ENCODE data around the gene SMG9. TPM values are rescaled to one million over a fixed set of nuclear protein-coding genes. Genes with fewer than 3 reads are reported as not detected.

SMG9 gene
- total and polyA plus RNA-seq, 2 donors (not counting 1 experiment from before 2014, with no cell fraction given): 6.0 to 6.1 TPM

GRCh38 chr19:43783636-43784035 is 28.9 kb upstream of the SMG9 start:
- no peak overlapping the region for H3K27ac ChIP-seq (ENCODE audit: insufficient read depth, low read length)
- H3K9me3 ChIP-seq (ENCODE audit: control insufficient read depth, insufficient read depth, low read depth, low read length): no peaks in the 10 kb centered on the region
- no peak for DNase-seq (ENCODE audit: low read depth in 2 of 2)
- H3K36me3 ChIP-seq (ENCODE audit: control insufficient read depth, insufficient read depth, low read length): no peaks in the 10 kb centered on the region
- TF ChIP-seq EZH2 (IDR thresholded peaks at IDR 0.05; ENCODE audit: low read length, missing control alignments): no peak
- no peak for TF ChIP-seq CTCF (conservative IDR thresholded peaks at IDR 0.05 in 1 of 2, IDR thresholded peaks at IDR 0.05 in 1 of 2; ENCODE audit: low read depth in 1 of 2, low read length in 2 of 2)
- H2AFZ ChIP-seq (ENCODE audit: low read length): no peak overlapping the region
- H3K9ac ChIP-seq (ENCODE audit: insufficient read depth, low read length): no peak overlapping the region
- peaks cover 17% of the 10 kb centered on the region for H3K4me1 ChIP-seq (ENCODE audit: control insufficient read depth, extremely low read depth, insufficient read depth, low read length)
- H3K79me2 ChIP-seq (ENCODE audit: control insufficient read depth, insufficient read depth, low read length): no peaks in the 10 kb centered on the region
- no peak overlapping the region for H3K4me2 ChIP-seq (ENCODE audit: extremely low read depth, insufficient read depth, low read length)
- no peaks in the 10 kb centered on the region for H4K20me1 ChIP-seq (ENCODE audit: control insufficient read depth, extremely low read depth, insufficient read depth, low read length)
- H3K27me3 ChIP-seq (ENCODE audit: control insufficient read depth, insufficient read depth, low read length): no peaks in the 10 kb centered on the region
- no peak overlapping the region for H3K4me3 ChIP-seq (replicated peaks in 1 of 4; ENCODE audit: control extremely low read depth in 1 of 4, insufficient read depth in 1 of 4, low read depth in 3 of 4, low read length in 4 of 4)

DNA sequence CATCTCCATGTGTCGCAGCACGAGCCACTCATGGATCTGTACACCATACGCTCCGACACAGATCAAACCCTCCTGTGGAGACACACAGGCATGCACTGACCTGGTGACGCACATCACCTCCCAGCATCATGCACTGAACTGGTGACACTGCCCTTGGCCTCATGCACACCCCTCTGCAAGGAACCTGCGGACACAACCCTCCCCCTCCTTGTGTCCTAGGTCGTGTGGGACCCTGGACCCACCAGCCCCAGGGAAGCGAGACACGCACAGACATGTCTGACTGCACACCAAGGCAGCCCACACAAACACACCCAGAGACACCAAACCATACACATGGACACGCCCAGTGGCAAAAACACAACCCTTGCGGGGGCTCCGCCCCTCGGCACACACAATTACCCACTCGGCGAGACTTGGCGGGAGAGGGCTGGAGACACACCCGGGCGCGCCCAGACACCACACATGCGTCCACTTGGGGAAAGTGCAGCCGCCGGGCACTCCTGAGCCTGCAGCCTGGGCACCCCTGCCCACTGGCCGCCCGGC is 28.0 kb upstream of the SMG9 start:
- H3K9me3 ChIP-seq (ENCODE audit: control insufficient read depth, insufficient read depth, low read depth, low read length): no peaks in the 10 kb centered on the region
- no peaks in the 10 kb centered on the region for H3K79me2 ChIP-seq (ENCODE audit: control insufficient read depth, insufficient read depth, low read length)
- no peak overlapping the region for H3K9ac ChIP-seq (ENCODE audit: insufficient read depth, low read length)
- H2AFZ ChIP-seq (ENCODE audit: low read length): no peak overlapping the region
- no peak overlapping the region for H3K4me3 ChIP-seq (replicated peaks in 1 of 4; ENCODE audit: control extremely low read depth in 1 of 4, insufficient read depth in 1 of 4, low read depth in 3 of 4, low read length in 4 of 4)
- TF ChIP-seq EZH2 (IDR thresholded peaks at IDR 0.05; ENCODE audit: low read length, missing control alignments) (no peak), CTCF (conservative IDR thresholded peaks at IDR 0.05 in 1 of 2, IDR thresholded peaks at IDR 0.05 in 1 of 2; ENCODE audit: low read depth in 1 of 2, low read length in 2 of 2) (no peak)
- no peak for DNase-seq (ENCODE audit: low read depth in 2 of 2)
- H3K27ac ChIP-seq (ENCODE audit: insufficient read depth, low read length): no peak overlapping the region
- peaks cover 17% of the 10 kb centered on the region for H3K4me1 ChIP-seq (ENCODE audit: control insufficient read depth, extremely low read depth, insufficient read depth, low read length)
- no peaks in the 10 kb centered on the region for H4K20me1 ChIP-seq (ENCODE audit: control insufficient read depth, extremely low read depth, insufficient read depth, low read length)
- H3K4me2 ChIP-seq (ENCODE audit: extremely low read depth, insufficient read depth, low read length): no peak overlapping the region
- H3K27me3 ChIP-seq (ENCODE audit: control insufficient read depth, insufficient read depth, low read length): no peaks in the 10 kb centered on the region
- no peaks in the 10 kb centered on the region for H3K36me3 ChIP-seq (ENCODE audit: control insufficient read depth, insufficient read depth, low read length)

- no peaks in the 10 kb centered on the region for H4K20me1 ChIP-seq (ENCODE audit: control insufficient read depth, extremely low read depth, insufficient read depth, low read length)
- no peak for DNase-seq (ENCODE audit: low read depth in 2 of 2)
Observed at GRCh38 chr19:43782311-43782660, 27.5 kb upstream of the SMG9 start.

More at GRCh38 chr19:43782311-43782660, 27.5 kb upstream of the SMG9 start:
- no peak overlapping the region for H2AFZ ChIP-seq (ENCODE audit: low read length)
- no peak overlapping the region for H3K4me2 ChIP-seq (ENCODE audit: extremely low read depth, insufficient read depth, low read length)
- H3K9me3 ChIP-seq (ENCODE audit: control insufficient read depth, insufficient read depth, low read depth, low read length): no peaks in the 10 kb centered on the region
- no peak overlapping the region for H3K4me3 ChIP-seq (replicated peaks in 1 of 4; ENCODE audit: control extremely low read depth in 1 of 4, insufficient read depth in 1 of 4, low read depth in 3 of 4, low read length in 4 of 4)
- no peaks in the 10 kb centered on the region for H3K79me2 ChIP-seq (ENCODE audit: control insufficient read depth, insufficient read depth, low read length)
- no peak overlapping the region for H3K27ac ChIP-seq (ENCODE audit: insufficient read depth, low read length)
- no peak for TF ChIP-seq CTCF (conservative IDR thresholded peaks at IDR 0.05 in 1 of 2, IDR thresholded peaks at IDR 0.05 in 1 of 2; ENCODE audit: low read depth in 1 of 2, low read length in 2 of 2)
- no peak for TF ChIP-seq EZH2 (IDR thresholded peaks at IDR 0.05; ENCODE audit: low read length, missing control alignments)
- no peaks in the 10 kb centered on the region for H3K27me3 ChIP-seq (ENCODE audit: control insufficient read depth, insufficient read depth, low read length)
- no peak overlapping the region for H3K9ac ChIP-seq (ENCODE audit: insufficient read depth, low read length)
- peaks cover 17% of the 10 kb centered on the region for H3K4me1 ChIP-seq (ENCODE audit: control insufficient read depth, extremely low read depth, insufficient read depth, low read length)
- no peaks in the 10 kb centered on the region for H3K36me3 ChIP-seq (ENCODE audit: control insufficient read depth, insufficient read depth, low read length)

Data from fibroblast of lung (primary cell).